Psoas muscle (tissue), 8 donors: ENCODE data around the gene CHRM4. TPM values are rescaled to one million over a fixed set of nuclear protein-coding genes. Genes with fewer than 3 reads are reported as not detected.

ENCODE experiments used
- ATAC-seq, 4 donors: fragments of 200-7000 bp; cut with Tn5 transposase; one replicate each; pipeline ENCODE4 v1.9.1; 2020; ENCODE audit warnings: moderate library complexity in 3 of 4, mild to moderate bottlenecking in 2 of 4
- DNase-seq, 2 donors: peaks; one replicate each; pipeline ENCODE4 v3.0.0-alpha.2; 2020
- H3K27ac ChIP-seq: fragments of 200-600 bp; one replicate; pipeline ENCODE4 v1.8.0; 2022
- H3K27me3 ChIP-seq, 3 donors: fragments of 200-600 bp in 1 of 3; one replicate each; pipeline versions ENCODE4 v1.6.1 to v1.8.0; 2013 to 2022; ENCODE audit warnings: low read length in 2 of 3, mild to moderate bottlenecking in 2 of 3, moderate library complexity in 1 of 3; ENCODE audit not compliant: insufficient read depth in 3 of 3
- H3K36me3 ChIP-seq, 2 donors: fragments of 200-600 bp in 1 of 2; one replicate each; pipeline versions ENCODE4 v1.6.1 to v1.8.0; 2013 to 2022; ENCODE audit warnings: low read depth in 1 of 2, mild to moderate bottlenecking in 1 of 2, moderate library complexity in 1 of 2; ENCODE audit not compliant: insufficient read depth in 1 of 2
- H3K4me1 ChIP-seq: fragments of 200-600 bp; one replicate; pipeline ENCODE4 v1.8.0; 2022
- H3K4me3 ChIP-seq: fragments of 200-600 bp; one replicate; pipeline ENCODE4 v1.8.0; 2022; ENCODE audit warnings: mild to moderate bottlenecking
- H3K9me3 ChIP-seq: fragments of 200-600 bp; one replicate; pipeline ENCODE4 v1.8.0; 2022
- CTCF ChIP-seq: fragments of 200-600 bp; IDR thresholded peaks from one replicate; pipeline ENCODE4 v1.8.0; 2022; ENCODE audit warnings: antibody characterized with exemption
- WGBS, 3 donors: extraction: QIAGEN DNeasy Blood & Tissue Kit; methylation state at CpG; one replicate each; pipeline versions ENCODE4 v1.1.6 to v1.1.7; 2013; 5-methylcytosine and 5-hydroxymethylcytosine counted together
- intact Hi-C, 2 donors: fragments of 100-400 bp; cut with DNase I; formaldehyde crosslinking; loops; one replicate each; pipeline versions ENCODE4 v1.11.0 to v1.14.2; 2022
- polyA plus RNA-seq, 3 donors: library from polyadenylated mRNA; stranded (reverse); fragments of 200-250 nt; gene quantifications; one replicate each; pipeline ENCODE4 v1.2.3, GENCODE V29; 2013
- total RNA-seq, 4 donors: library from RNA; stranded (reverse); fragmentation: NEBNext Ultra II Directional in 2 of 4; extraction: Animal tissue kit (Norgen Biotek cat#: 25700) in 2 of 4; gene quantifications; one replicate each; pipeline versions ENCODE4 v1.2.1 to v1.2.4, GENCODE V29; 2021 to 2023
- donor health status: healthy with polysubstance abuse.
- donor health status: DM: no; HTN: no; CAD: no; lungs with moderate emphysema.
- donor health status: Bipolar disorder and iron deficiency.
- donor health status: healthy.
- donor health status: DM: yes; HTN: yes; CAD: no.
- donor health status: DM: no; HTN: no; CAD: no.
- donor health status: DM: no; HTN: no; CAD: no.
- donor health status: DM: yes; HTN: yes; CAD: no.

The CHRM4 gene
- total and polyA plus RNA-seq, 7 donors, result not detected

DNA sequence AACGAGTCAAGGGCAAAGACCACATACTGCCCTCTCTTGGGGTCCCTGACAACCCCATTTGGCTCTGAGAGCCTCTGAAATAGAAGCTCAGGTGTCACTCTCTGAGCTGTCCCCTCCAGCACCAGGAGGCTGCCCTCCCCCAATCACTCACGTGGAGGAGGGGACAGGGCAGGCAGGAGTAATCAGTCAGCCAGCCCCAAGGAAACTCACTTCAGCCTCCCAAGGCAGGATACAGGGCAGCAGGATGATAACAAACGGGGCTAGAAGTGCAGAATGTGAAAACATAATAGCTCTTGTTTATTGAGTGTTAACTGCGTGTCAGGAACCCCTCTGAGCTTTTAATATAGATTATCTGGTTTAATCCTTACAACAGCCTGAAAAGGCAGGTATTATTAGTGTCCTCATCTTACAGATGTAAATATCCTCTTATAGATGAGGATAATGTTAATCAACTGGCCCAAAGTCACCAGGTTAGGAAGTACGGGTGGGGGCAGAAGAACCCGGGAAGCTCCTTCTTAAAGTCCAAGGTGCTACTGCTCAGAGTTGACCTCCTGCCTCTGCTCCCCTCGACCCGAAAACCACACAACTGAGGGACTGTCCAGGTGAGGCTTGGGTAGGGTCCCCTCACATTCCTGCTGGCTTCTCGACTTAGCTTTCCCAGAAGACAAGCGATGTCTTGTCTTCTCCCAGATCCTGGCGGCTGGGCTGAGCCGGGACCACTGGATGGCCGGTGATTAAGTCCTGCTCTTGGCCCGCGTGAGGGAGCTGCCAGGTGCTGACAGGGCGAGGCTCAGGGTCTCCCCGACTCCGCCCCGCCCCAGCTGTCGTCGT is 2.7 kb downstream of the CHRM4 start:
- H3K9me3 ChIP-seq, result no peaks in the 10 kb centered on the region
- no peak overlapping the region for H3K27ac ChIP-seq
- intact Hi-C loops, result loop anchor here in 1 of 2 donors (2.0 kb wide), 1 partner anchor 148 kb away; no protein-coding TSS in a partner anchor
- peaks cover 21% of the 10 kb centered on the region for H3K4me1 ChIP-seq
- no peak for TF ChIP-seq CTCF
- WGBS, 3 donors, result 7 to 10% (median 8%) methylated on average over 21 of the region's 21 CpGs
- no peaks in the 10 kb centered on the region for H3K36me3 ChIP-seq
- H3K27me3 ChIP-seq, result peaks cover 0 to 57% (median 14%) of the 10 kb centered on the region in 3 donors
- ATAC-seq, result no peak
- H3K4me3 ChIP-seq, result peak overlapping the region; percentile 60
- no peak for DNase-seq

- Histone ChIP-seq H3K4me1 (peaks cover 21% of the 10 kb centered on the region), H3K27ac (no peak overlapping the region), H3K9me3 (no peaks in the 10 kb centered on the region), H3K36me3 (no peaks in the 10 kb centered on the region), H3K4me3 (no peak overlapping the region), H3K27me3 (peaks cover 0 to 58% (median 14%) of the 10 kb centered on the region in 3 donors)
- intact Hi-C loops, result loop anchor here in 1 of 2 donors (2.0 kb wide), 1 partner anchor 149 kb away; no protein-coding TSS in a partner anchor
- ATAC-seq, result no peak
- no peak for DNase-seq
- no peak for TF ChIP-seq CTCF
- 23 to 34% (median 28%) methylated on average over 24 of the region's 24 CpGs for WGBS, 3 donors
These were observed 3.5 kb downstream of the CHRM4 start for GRCh38 chr11:46387919-46388618.

GRCh38 chr11:46387456-46387855 is 4.1 kb downstream of the CHRM4 start:
- H3K27me3 ChIP-seq, result peaks cover 0 to 64% (median 15%) of the 10 kb centered on the region in 3 donors
- TF ChIP-seq CTCF, result no peak
- no peak overlapping the region for H3K27ac ChIP-seq
- DNase-seq, result no peak
- H3K4me3 ChIP-seq, result no peak overlapping the region
- H3K4me1 ChIP-seq, result peaks cover 17% of the 10 kb centered on the region
- WGBS, 3 donors, result 71 to 77% (median 76%) methylated on average over 5 of the region's 5 CpGs
- no peaks in the 10 kb centered on the region for H3K9me3 ChIP-seq
- H3K36me3 ChIP-seq, result no peaks in the 10 kb centered on the region
- intact Hi-C loops, result no loop called here
- no peak for ATAC-seq

DNA sequence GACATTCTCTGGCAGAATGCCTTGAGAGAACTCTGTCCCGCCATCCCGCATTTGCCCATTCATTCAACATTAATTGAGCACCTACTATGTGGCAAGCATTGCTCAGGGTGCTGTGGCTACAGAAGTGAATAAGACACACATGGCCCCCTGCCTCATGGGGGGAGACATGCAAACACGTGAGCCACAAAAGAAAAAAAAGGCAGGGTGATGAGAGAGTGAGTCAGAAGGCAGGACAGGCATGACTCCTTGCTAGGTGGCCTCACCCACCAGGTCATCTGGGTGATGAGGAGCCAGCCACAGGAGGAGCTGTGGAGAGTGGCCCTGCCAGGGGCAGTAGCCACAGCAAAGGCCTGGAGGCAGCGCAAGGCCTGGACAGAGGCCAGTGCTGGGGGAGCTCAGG is 4.9 kb downstream of the CHRM4 start:
- Histone ChIP-seq H3K9me3 (no peaks in the 10 kb centered on the region), H3K4me3 (no peak overlapping the region), H3K27ac (no peak overlapping the region), H3K36me3 (no peaks in the 10 kb centered on the region), H3K4me1 (peaks cover 18% of the 10 kb centered on the region), H3K27me3 (peaks cover 0 to 66% (median 22%) of the 10 kb centered on the region in 3 donors)
- 76 to 81% (median 80%) methylated on average over 4 of the region's 4 CpGs for WGBS, 3 donors
- ATAC-seq, result no peak
- intact Hi-C loops, result no loop called here
- no peak for DNase-seq
- TF ChIP-seq CTCF, result no peak
